ENCODE data around the gene GIPC1. TPM values are rescaled to one million over a fixed set of nuclear protein-coding genes. Genes with fewer than 3 reads are reported as not detected.

The GIPC1 gene
- total and polyA plus RNA-seq, 2 experiments from 2014 or later, result 106 to 173 TPM

DNA sequence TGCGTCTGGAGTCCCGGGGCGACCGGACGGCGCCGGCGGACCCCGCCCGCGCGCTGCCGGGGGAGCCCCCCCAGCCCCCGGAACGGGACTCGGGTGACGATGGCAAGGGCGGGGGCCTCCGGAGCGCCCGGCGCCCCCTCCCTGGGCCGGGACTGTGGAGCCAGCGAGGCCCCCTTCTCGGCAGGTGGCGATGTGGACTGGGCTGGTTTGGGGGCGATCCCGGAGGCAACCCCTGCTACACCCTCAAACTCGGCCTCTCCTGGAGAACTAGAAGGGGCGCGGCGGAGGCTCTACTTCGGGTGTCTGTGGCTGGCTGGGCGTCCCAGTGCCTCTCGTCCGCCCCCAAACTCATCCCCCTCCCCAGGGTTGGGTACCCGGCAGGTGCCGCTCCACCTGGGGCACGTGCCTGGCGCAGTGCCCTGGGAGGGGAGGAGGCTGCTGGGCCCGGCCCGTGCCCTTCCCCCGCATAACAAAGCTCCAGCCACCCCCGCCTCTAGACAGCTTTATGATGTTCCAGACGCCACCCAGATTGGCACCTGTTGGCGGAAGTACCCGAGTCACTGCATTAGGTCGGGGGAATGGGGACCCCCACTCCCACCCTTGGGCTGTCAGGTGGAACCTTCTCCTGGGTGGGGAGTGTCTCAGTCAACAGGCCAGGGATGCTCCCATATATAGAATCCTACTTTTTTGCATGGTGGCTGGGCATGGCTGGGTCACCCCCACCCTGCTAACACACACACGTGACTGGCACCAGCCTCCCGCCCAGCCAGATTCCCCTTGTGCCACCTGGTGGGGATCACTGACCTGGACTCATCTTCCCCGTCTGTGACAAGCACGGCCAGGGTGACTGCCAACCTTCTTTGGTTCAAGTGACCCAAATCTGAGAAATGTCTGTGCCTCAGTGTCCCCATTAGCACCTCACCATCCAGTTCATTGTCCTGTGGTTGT, 62.1 kb downstream of the GIPC1 start:
- H3K9ac ChIP-seq, result peak overlapping the region; percentile 90
- WGBS, 2 experiments (ENCODE audit: low coverage in 1 of 2, low lambda C conversion rate in 2 of 2, missing lambda C conversion rate in 2 of 2), result 4 to 8% methylated on average over 23 to 27 of the region's 52 CpGs

DNA sequence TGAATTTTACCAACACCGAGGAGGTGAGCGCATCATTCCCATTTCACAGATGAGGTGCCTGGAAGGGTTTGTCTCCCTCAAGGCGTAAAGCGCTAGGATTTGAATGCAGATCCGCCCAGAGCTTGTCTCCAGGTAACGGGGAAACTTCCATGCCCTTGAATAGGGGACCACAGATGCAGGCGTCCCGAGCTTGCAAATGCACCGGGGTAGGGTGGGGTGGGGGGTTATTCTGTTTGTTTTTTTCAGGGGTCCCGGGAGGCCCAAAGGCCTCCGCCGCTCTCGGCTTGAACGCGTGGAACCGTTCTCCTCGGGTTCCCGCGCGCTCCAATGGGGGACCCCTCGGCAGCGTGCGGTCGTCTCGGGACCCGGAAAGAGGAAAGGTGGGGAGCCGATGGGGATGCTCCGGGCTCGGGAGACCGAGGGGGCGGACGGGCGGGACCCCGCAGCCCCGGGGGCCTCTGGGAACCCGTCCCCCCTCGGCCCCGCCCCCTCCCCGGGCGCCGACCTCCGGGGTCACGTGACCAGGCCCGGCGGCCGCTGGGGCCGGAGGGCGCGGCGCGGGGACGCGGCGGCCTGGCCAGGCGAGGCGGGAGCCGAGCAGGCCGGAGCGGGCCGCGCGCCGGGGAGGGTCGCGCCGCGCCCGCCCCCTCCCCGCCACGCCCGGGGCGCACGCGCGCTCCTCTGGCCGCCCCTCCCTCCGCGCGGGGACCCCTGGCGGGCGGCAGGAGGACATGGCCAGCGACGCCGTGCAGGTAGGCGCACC, 63.0 kb downstream of the GIPC1 start, which contains the start of gene PKN1:
Gene PKN1 (plus strand): TSS at position 516 of the 763 bp plus-strand sequence. CDS start 216 bp downstream, at position 732.
- peak within 1 kb of the TSS; percentile 72 for H3K4me2 ChIP-seq (ENCODE audit: unreplicated experiment)
- H3K79me2 ChIP-seq (ENCODE audit: insufficient read depth), result peaks cover 44% of the 10 kb centered on the region
- H3K9me3 ChIP-seq (ENCODE audit: low read depth), result no peaks in the 10 kb centered on the region
- DNase-seq, result peak; percentile 75
- no peaks in the 10 kb centered on the region for H4K20me1 ChIP-seq (ENCODE audit: insufficient read depth)
- 5 to 29% methylated on average over 9 to 69 of the region's 85 CpGs for WGBS, 2 experiments (ENCODE audit: low coverage in 1 of 2, low lambda C conversion rate in 2 of 2, missing lambda C conversion rate in 2 of 2)
- peak within 1 kb of the TSS; percentile 82 for H3K4me3 ChIP-seq
- no peaks in the 10 kb centered on the region for H3K27me3 ChIP-seq (replicated peaks; ENCODE audit: insufficient read depth)
- H3K9ac ChIP-seq, result peak within 1 kb of the TSS; percentile 90
- H3F3A ChIP-seq (ENCODE audit: insufficient read depth), result peaks cover 16% of the 10 kb centered on the region
- H2AFZ ChIP-seq, result peak within 1 kb of the TSS; percentile 79
- in situ Hi-C loops (cut with MboI), result no loop called here
- peaks cover 14% of the 10 kb centered on the region for H3K4me1 ChIP-seq (ENCODE audit: insufficient read depth)
- no peaks in the 10 kb centered on the region for H3K36me3 ChIP-seq (ENCODE audit: low read depth)
- no peaks in the 10 kb centered on the region for H3K9me2 ChIP-seq (ENCODE audit: insufficient read depth)
- TF ChIP-seq EZH2 (IDR thresholded peaks at IDR 0.05; ENCODE audit: insufficient read depth, poor library complexity, severe bottlenecking) (no peak), EZH2phosphoT487 (IDR thresholded peaks at IDR 0.05; ENCODE audit: insufficient read depth, low read depth) (no peak)
- peak within 1 kb of the TSS; percentile 75 for H3K27ac ChIP-seq

More for the DNA sequence above, 62.1 kb downstream of the GIPC1 start:
- H3K4me1 ChIP-seq (ENCODE audit: insufficient read depth), result peaks cover 14% of the 10 kb centered on the region
- H3K79me2 ChIP-seq (ENCODE audit: insufficient read depth), result peaks cover 52% of the 10 kb centered on the region
- no peaks in the 10 kb centered on the region for H3K9me3 ChIP-seq (ENCODE audit: low read depth)
- H3K4me3 ChIP-seq, result peak overlapping the region; percentile 82
- peak overlapping the region; percentile 79 for H2AFZ ChIP-seq
- in situ Hi-C loops (cut with MboI), result no loop called here
- peak overlapping the region; percentile 75 for H3K27ac ChIP-seq
- H3K9me2 ChIP-seq (ENCODE audit: insufficient read depth), result no peaks in the 10 kb centered on the region
- peaks cover 16% of the 10 kb centered on the region for H3F3A ChIP-seq (ENCODE audit: insufficient read depth)
- H3K4me2 ChIP-seq (ENCODE audit: unreplicated experiment), result peak overlapping the region; percentile 72
- no peaks in the 10 kb centered on the region for H4K20me1 ChIP-seq (ENCODE audit: insufficient read depth)
- DNase-seq, result peak; percentile 43
- no peak for TF ChIP-seq EZH2phosphoT487 (IDR thresholded peaks at IDR 0.05; ENCODE audit: insufficient read depth, low read depth)
- TF ChIP-seq EZH2 (IDR thresholded peaks at IDR 0.05; ENCODE audit: insufficient read depth, poor library complexity, severe bottlenecking), result no peak
- H3K27me3 ChIP-seq (replicated peaks; ENCODE audit: insufficient read depth), result no peaks in the 10 kb centered on the region
- no peaks in the 10 kb centered on the region for H3K36me3 ChIP-seq (ENCODE audit: low read depth)

DNA sequence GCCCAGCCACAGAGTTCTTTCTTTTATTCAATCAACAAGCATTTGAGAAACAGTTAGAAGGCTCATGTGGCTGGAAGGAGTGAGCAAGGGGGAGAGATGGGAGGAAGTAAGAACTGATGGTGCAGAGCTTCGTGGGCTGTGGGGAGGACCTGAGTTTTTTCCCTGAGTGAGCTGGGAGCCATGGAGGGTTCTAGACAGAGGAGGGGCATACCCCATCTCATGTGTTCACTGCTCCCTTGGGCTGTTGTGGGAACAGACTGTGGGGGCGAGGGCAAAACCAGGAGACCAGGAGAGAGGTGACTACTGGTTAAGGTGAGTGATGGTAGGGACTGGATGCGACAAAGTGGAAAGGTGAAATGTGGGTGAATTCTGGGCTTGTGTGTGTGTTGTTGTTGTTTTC, 65.2 kb downstream of the GIPC1 start:
- Histone ChIP-seq H3K9me3 (ENCODE audit: low read depth) (no peaks in the 10 kb centered on the region), H3F3A (ENCODE audit: insufficient read depth) (peaks cover 14% of the 10 kb centered on the region), H3K27me3 (replicated peaks; ENCODE audit: insufficient read depth) (no peaks in the 10 kb centered on the region), H3K9ac (no peak overlapping the region), H3K4me3 (no peak overlapping the region), H3K4me1 (ENCODE audit: insufficient read depth) (peaks cover 17% of the 10 kb centered on the region), H3K9me2 (ENCODE audit: insufficient read depth) (no peaks in the 10 kb centered on the region), H3K4me2 (ENCODE audit: unreplicated experiment) (no peak overlapping the region), H2AFZ (no peak overlapping the region), H3K36me3 (ENCODE audit: low read depth) (no peaks in the 10 kb centered on the region), H3K27ac (no peak overlapping the region), H4K20me1 (ENCODE audit: insufficient read depth) (no peaks in the 10 kb centered on the region), H3K79me2 (ENCODE audit: insufficient read depth) (peaks cover 21% of the 10 kb centered on the region)
- no peak for DNase-seq
- in situ Hi-C loops (cut with MboI), result no loop called here
- 78 to 90% methylated on average over 3 of the region's 3 CpGs for WGBS, 2 experiments (ENCODE audit: low coverage in 1 of 2, low lambda C conversion rate in 2 of 2, missing lambda C conversion rate in 2 of 2)
- TF ChIP-seq EZH2phosphoT487 (IDR thresholded peaks at IDR 0.05; ENCODE audit: insufficient read depth, low read depth) (no peak), EZH2 (IDR thresholded peaks at IDR 0.05; ENCODE audit: insufficient read depth, poor library complexity, severe bottlenecking) (no peak)

DNA sequence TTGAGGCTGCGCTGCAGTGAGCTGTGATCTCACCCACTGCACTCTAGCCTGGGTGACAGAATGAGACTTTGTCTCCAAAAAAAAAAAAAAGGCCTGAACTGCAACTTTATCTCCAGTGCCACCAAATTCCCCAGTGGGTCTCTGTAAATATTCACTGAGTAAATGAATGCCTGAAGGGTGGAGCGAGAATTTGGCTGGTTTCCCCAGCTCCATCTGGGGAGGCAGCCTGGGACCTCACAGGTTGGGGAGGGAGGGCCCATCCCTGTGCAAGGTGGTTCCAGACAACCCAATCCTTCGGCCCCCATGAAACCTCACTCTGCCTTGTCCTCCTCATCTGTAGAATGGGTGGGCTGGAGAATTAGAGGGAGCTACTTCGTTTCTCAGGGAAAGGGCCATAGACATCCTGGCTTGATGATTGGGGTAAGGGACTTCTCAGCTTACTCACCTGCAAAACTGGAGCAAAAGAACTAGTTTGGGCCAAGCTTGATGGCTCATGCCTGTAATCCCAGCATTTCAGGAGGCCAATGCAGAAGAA, 67.0 kb downstream of the GIPC1 start:
- no peaks in the 10 kb centered on the region for H3K9me2 ChIP-seq (ENCODE audit: insufficient read depth)
- DNase-seq, result no peak
- WGBS, 2 experiments (ENCODE audit: low coverage in 1 of 2, low lambda C conversion rate in 2 of 2, missing lambda C conversion rate in 2 of 2), result 86 to 92% methylated on average over 4 of the region's 4 CpGs
- no peaks in the 10 kb centered on the region for H3K9me3 ChIP-seq (ENCODE audit: low read depth)
- H3K27me3 ChIP-seq (replicated peaks; ENCODE audit: insufficient read depth), result no peaks in the 10 kb centered on the region
- peaks cover 5% of the 10 kb centered on the region for H3K79me2 ChIP-seq (ENCODE audit: insufficient read depth)
- H3F3A ChIP-seq (ENCODE audit: insufficient read depth), result no peaks in the 10 kb centered on the region
- H3K36me3 ChIP-seq (ENCODE audit: low read depth), result no peaks in the 10 kb centered on the region
- H3K9ac ChIP-seq, result no peak overlapping the region
- H4K20me1 ChIP-seq (ENCODE audit: insufficient read depth), result no peaks in the 10 kb centered on the region
- no peak overlapping the region for H2AFZ ChIP-seq
- H3K4me3 ChIP-seq, result no peak overlapping the region
- H3K4me2 ChIP-seq (ENCODE audit: unreplicated experiment), result no peak overlapping the region
- no peak overlapping the region for H3K27ac ChIP-seq
- no peak for TF ChIP-seq EZH2phosphoT487 (IDR thresholded peaks at IDR 0.05; ENCODE audit: insufficient read depth, low read depth)
- no peak for TF ChIP-seq EZH2 (IDR thresholded peaks at IDR 0.05; ENCODE audit: insufficient read depth, poor library complexity, severe bottlenecking)
- in situ Hi-C loops (cut with MboI), result no loop called here
- H3K4me1 ChIP-seq (ENCODE audit: insufficient read depth), result peaks cover 6% of the 10 kb centered on the region; the same call in 1 of the 2 replicates

MicroRNAs encoded within 50 kb of the gene (microRNA counts, 767-probe panel; counts per million panel counts)
- 447 counts per million, percentile 86 among the panel's probes with 10 or more counts for microRNA hsa-miR-639

Small RNAs within 50 kb of the gene (microRNA-seq; reads per million reads assigned to microRNA genes)
- gene MIR639 (ENCODE audit: borderline number of aligned reads), result not detected

Small RNAs within 50 kb of the gene (small RNA-seq; reads per million reads assigned to genes)
- not detected for gene SNRPGP15 (ENCODE audit: low read depth, low replicate concordance)

Other genes with a start within 250 kb of the GIPC1 start
- 28.5 and 56.6 TPM in 2 replicates for gene ADGRE5, start 114.7 kb downstream of the GIPC1 start, total RNA-seq (2014; rRNA removed; shearing (Covaris generic))
- 56.6 and 58.4 TPM in 2 replicates for gene ADGRE5, start 114.7 kb downstream of the GIPC1 start, polyA plus RNA-seq (2016; fragmentation: Nextera tagmentation; extraction: Ambion mirVana)
- gene DDX39A, start 76.8 kb downstream of the GIPC1 start, total RNA-seq (2014; rRNA removed; shearing (Covaris generic)), result 47.2 and 55.9 TPM in 2 replicates
- gene DDX39A, start 76.8 kb downstream of the GIPC1 start, polyA plus RNA-seq (2016; fragmentation: Nextera tagmentation; extraction: Ambion mirVana), result 57.7 and 58.7 TPM in 2 replicates
- gene PKN1, start 62.8 kb downstream of the GIPC1 start, total RNA-seq (2014; rRNA removed; shearing (Covaris generic)), result 128 and 139 TPM in 2 replicates
- 47.2 and 56.4 TPM in 2 replicates for gene PKN1, start 62.8 kb downstream of the GIPC1 start, polyA plus RNA-seq (2016; fragmentation: Nextera tagmentation; extraction: Ambion mirVana)
- gene PTGER1, start 20.8 kb downstream of the GIPC1 start, total RNA-seq (2014; rRNA removed; shearing (Covaris generic)), result 0.22 and 2.5 TPM in 2 replicates
- 0.79 and 0.80 TPM in 2 replicates for gene PTGER1, start 20.8 kb downstream of the GIPC1 start, polyA plus RNA-seq (2016; fragmentation: Nextera tagmentation; extraction: Ambion mirVana)
- 82.5 and 101 TPM in 2 replicates for gene DNAJB1, start 22.3 kb upstream of the GIPC1 start, total RNA-seq (2014; rRNA removed; shearing (Covaris generic))
- gene DNAJB1, start 22.3 kb upstream of the GIPC1 start, polyA plus RNA-seq (2016; fragmentation: Nextera tagmentation; extraction: Ambion mirVana), result 124 and 127 TPM in 2 replicates
- gene TECR, start 33.5 kb upstream of the GIPC1 start, total RNA-seq (2014; rRNA removed; shearing (Covaris generic)), result 38.8 and 40.1 TPM in 2 replicates
- 129 and 132 TPM in 2 replicates for gene TECR, start 33.5 kb upstream of the GIPC1 start, polyA plus RNA-seq (2016; fragmentation: Nextera tagmentation; extraction: Ambion mirVana)
- 186 and 244 TPM in 2 replicates for gene NDUFB7, start 75.9 kb upstream of the GIPC1 start, total RNA-seq (2014; rRNA removed; shearing (Covaris generic))
- 316 and 336 TPM in 2 replicates for gene NDUFB7, start 75.9 kb upstream of the GIPC1 start, polyA plus RNA-seq (2016; fragmentation: Nextera tagmentation; extraction: Ambion mirVana)
- gene CLEC17A, start 87.0 kb upstream of the GIPC1 start, total RNA-seq (2014; rRNA removed; shearing (Covaris generic)), result not detected in 2 replicates
- gene CLEC17A, start 87.0 kb upstream of the GIPC1 start, polyA plus RNA-seq (2016; fragmentation: Nextera tagmentation; extraction: Ambion mirVana), result not detected in 2 replicates
- gene ADGRE3, start 178.7 kb upstream of the GIPC1 start, total RNA-seq (2014; rRNA removed; shearing (Covaris generic)), result not detected in 2 replicates
- not detected in 2 replicates for gene ADGRE3, start 178.7 kb upstream of the GIPC1 start, polyA plus RNA-seq (2016; fragmentation: Nextera tagmentation; extraction: Ambion mirVana)
- gene ZNF333, start 193.9 kb upstream of the GIPC1 start, total RNA-seq (2014; rRNA removed; shearing (Covaris generic)), result 20.4 and 26.3 TPM in 2 replicates
- gene ZNF333, start 193.9 kb upstream of the GIPC1 start, polyA plus RNA-seq (2016; fragmentation: Nextera tagmentation; extraction: Ambion mirVana), result 10.2 and 10.4 TPM in 2 replicates